ENCODE results near the gene LDLRAD4.
A peak's percentile ranks its signal among the peaks of the same experiment; 100 is the strongest.

LDLRAD4 gene

DNA sequence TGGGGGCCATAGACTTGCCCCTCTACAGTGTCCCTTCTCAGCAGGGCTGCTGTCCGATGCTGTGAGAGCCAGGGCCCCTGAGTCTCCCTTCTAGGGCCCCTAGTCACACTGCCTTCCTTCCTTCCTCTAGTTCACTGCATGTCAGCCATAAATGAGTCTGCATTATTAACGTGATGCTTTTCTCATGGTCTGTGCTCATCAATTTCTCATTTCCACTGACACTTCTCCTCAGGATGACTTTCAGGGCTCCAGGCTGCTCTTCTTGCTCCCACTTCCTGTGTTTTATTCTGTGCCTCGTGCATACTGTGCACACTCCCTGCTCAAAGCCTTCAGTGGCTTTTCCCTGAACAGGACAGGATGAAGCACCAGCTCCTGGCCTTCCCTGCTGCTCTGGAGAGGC lies 361.3 kb downstream of the LDLRAD4 start:
- H3K9me3 Mint-ChIP-seq, result no peaks in the 10 kb centered on the region
- no peak overlapping the region for H3K4me3 Mint-ChIP-seq
- DNase-seq, result no peak
- H3K4me1 Mint-ChIP-seq, result peaks cover 68% of the 10 kb centered on the region
- no peaks in the 10 kb centered on the region for H3K27me3 Mint-ChIP-seq
- CTCF ChIA-PET, result no interaction called here
- peaks cover 21% of the 10 kb centered on the region for H3K36me3 Mint-ChIP-seq
- peak overlapping the region; percentile 78 for H3K27ac Mint-ChIP-seq

DNA sequence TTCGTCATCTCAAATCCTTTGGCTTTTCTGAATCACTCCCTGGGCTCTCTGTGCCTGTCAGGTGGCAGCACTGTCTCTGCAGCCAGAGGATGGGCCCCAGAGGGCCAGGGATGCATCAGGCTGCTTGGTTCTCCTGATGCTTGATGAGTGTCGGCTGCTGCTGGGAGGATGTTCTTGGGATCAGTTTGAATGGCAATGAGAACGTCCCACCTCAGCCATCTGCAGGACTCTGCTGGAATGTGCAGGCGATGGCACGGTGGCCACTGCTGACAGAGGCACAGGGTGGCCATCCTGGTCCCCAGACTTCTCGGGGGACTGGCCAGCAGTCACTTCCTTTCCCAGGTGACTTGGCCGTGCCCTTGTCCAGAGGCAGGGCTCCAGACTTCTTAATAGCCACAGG lies 361.8 kb downstream of the LDLRAD4 start:
- no peaks in the 10 kb centered on the region for H3K27me3 Mint-ChIP-seq
- peaks cover 23% of the 10 kb centered on the region for H3K36me3 Mint-ChIP-seq
- H3K4me3 Mint-ChIP-seq, result no peak overlapping the region
- CTCF ChIA-PET, result interaction anchor here (1.0 to 2.8 kb wide), 3 partner anchors 21 to 49 kb away, joined by 3 to 9 read pairs (median 4); no protein-coding TSS in a partner anchor
- peaks cover 68% of the 10 kb centered on the region for H3K4me1 Mint-ChIP-seq
- no peaks in the 10 kb centered on the region for H3K9me3 Mint-ChIP-seq
- H3K27ac Mint-ChIP-seq, result peak overlapping the region; percentile 43
- DNase-seq, result no peak

DNA sequence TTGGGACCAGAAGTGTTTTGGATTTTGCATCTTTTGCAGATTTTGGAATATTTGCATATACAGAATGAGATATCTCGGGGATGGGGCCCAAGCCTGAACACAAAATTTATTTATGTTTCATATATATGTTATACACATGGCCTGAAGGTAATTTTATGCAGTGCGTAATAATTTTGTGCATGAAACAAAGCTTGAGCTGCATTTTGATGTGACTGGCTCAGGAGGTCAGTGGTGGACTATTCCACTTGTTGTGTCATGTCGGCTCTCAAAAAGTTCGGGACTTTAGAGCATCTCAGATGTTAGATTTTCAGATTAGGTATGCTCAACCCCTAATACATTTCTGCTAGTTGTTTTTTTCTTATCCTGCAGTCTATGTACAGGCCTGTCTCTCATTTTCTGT lies 362.4 kb downstream of the LDLRAD4 start:
- DNase-seq, result no peak
- Mint-ChIP-seq H3K4me3 (no peak overlapping the region), H3K4me1 (peaks cover 68% of the 10 kb centered on the region), H3K27ac (no peak overlapping the region), H3K9me3 (no peaks in the 10 kb centered on the region), H3K27me3 (no peaks in the 10 kb centered on the region), H3K36me3 (peaks cover 18% of the 10 kb centered on the region)
- CTCF ChIA-PET, result interaction anchor here (1.0 to 2.8 kb wide), 3 partner anchors 21 to 49 kb away, joined by 3 to 9 read pairs (median 4); no protein-coding TSS in a partner anchor

DNA sequence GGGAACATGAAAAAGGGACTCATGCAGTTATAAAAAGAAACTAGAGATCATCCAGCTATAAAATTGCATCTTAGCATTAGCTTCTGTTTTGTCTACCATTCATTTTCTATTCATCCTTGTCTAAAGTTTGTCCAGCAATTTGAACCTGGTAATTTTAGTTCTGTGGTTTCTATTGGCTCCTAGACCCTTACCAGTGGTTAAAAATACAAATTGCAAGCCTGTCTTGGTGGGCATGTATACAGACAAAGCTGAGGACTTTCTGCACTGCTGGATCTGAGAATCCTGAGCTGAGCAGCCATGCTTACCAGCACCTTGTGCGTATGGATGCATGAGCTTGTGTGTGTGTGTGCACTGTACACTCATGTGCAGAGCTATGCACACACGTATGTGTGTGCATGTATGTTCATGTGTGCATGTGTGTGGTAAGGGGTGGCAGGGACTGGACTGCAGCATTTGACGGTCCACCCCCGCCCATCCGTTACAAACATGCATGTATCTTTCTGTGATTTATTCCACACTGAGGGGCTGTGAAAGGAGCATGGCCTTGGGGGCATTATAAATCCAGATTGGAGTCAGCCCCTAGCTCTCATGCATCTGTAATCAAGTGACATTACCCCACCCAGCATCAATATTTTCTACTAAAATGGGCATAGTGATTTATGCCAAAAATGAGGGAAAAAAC lies 363.1 kb downstream of the LDLRAD4 start:
- CTCF ChIA-PET, result interaction anchor here (1.0 to 2.8 kb wide), 3 partner anchors 22 to 48 kb away, joined by 3 to 9 read pairs (median 4); no protein-coding TSS in a partner anchor
- H3K27me3 Mint-ChIP-seq, result no peaks in the 10 kb centered on the region
- H3K4me1 Mint-ChIP-seq, result peaks cover 68% of the 10 kb centered on the region
- DNase-seq, result no peak
- H3K4me3 Mint-ChIP-seq, result no peak overlapping the region
- H3K36me3 Mint-ChIP-seq, result peaks cover 17% of the 10 kb centered on the region
- no peak overlapping the region for H3K27ac Mint-ChIP-seq
- no peaks in the 10 kb centered on the region for H3K9me3 Mint-ChIP-seq

DNA sequence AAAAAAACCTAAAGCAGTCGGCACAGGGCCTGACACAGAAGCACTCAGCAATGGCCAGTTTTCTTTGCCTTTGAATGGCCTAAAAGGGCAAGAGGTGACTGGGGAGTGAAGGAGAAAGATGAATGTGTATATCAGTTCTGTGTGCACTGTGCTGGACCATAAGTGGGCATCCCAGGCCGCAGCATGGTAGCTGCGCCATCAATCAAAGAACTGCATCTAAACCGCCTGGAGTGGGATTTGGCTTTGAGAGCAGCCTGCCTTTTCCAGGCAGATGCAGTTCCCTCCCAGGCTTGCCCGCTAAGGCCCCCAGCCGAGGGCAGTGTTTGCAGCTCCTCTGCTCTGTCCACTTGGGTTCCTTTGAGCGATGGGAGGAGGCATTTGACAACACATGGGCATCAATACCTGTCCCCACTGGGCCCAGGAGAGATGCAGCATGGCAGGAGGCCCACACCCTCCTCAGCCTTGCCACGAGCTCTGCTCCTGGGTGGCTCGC lies 363.7 kb downstream of the LDLRAD4 start:
- CTCF ChIA-PET, result interaction anchor here (2.8 kb wide), 1 partner anchor 47 kb away, joined by 9 read pairs; no protein-coding TSS in a partner anchor
- Mint-ChIP-seq H3K4me3 (no peak overlapping the region), H3K27ac (no peak overlapping the region), H3K27me3 (no peaks in the 10 kb centered on the region), H3K36me3 (peaks cover 18% of the 10 kb centered on the region), H3K4me1 (peaks cover 68% of the 10 kb centered on the region), H3K9me3 (no peaks in the 10 kb centered on the region)
- no peak for DNase-seq

DNA sequence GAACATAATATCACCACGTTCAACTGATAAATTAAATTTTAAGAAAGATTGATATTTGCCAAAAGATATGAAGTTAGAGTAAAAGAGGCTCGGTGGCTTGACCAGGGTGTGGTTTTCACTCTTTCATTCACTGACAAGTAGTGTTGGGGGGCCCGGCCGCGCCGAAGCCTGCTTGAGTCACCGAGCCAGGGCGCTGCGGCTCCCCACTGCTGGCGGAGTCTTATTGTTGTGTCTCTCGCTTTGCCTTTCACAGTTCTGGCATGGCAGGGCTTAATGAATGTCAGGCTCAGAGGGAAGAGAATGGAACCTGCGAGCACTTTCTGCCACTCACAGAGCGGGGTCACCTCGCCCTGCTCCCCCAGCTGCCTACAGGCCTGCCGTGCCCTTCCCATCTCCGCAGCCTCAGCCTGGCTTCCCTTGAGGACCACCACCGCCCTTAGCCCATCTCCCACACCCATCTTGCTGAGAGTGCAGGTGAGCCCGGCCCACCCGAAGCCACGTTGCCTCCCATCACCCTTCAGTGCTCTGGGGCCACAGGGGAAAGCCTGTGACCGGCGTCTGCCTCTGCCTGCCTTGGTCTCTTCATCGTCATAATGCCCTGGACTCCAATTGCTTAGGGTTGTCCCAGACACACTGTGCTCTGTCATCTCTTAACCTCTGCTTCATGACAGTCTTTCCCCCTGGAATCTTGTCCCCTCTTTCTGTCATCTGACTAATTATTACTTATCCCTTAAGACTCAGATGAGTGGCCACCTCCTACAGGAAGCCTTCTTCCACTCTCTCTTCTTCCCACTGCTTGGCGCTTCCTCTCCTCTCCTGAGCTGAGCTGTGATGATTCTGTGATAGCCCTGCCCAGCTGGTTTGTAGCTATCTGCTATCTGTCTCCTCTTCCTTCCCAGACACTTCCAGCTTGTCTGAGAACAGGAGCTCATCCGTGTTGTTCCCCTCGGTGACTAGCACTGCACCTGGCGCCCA lies 365.3 kb downstream of the LDLRAD4 start:
- CTCF ChIA-PET, result interaction anchor here (2.1 kb wide), 1 partner anchor 26 kb away, joined by 5 read pairs; no protein-coding TSS in a partner anchor
- H3K36me3 Mint-ChIP-seq, result peaks cover 24% of the 10 kb centered on the region
- DNase-seq, result no peak
- H3K4me3 Mint-ChIP-seq, result no peak overlapping the region
- no peaks in the 10 kb centered on the region for H3K27me3 Mint-ChIP-seq
- H3K9me3 Mint-ChIP-seq, result no peaks in the 10 kb centered on the region
- H3K27ac Mint-ChIP-seq, result no peak overlapping the region
- peaks cover 68% of the 10 kb centered on the region for H3K4me1 Mint-ChIP-seq

DNA sequence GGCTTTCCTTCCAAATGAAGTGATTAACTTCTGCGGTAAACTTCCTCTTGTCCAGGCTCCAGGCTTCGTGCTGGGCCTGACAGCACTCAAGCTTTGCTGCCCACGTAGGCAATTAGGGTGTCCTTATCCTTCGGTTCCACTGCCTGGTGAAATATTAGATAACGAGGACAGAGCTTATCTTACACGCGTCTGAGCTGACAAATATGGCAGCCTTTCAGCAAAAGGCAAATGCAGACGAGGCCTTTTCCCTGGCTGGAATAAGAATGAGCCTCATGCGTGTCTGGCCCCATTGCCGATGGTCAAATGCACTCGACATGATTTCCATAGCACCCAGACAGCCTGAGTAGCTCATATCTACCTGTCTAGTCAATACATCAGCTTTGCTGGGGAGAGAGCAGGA lies 366.3 kb downstream of the LDLRAD4 start:
- no peak overlapping the region for H3K27ac Mint-ChIP-seq

DNA sequence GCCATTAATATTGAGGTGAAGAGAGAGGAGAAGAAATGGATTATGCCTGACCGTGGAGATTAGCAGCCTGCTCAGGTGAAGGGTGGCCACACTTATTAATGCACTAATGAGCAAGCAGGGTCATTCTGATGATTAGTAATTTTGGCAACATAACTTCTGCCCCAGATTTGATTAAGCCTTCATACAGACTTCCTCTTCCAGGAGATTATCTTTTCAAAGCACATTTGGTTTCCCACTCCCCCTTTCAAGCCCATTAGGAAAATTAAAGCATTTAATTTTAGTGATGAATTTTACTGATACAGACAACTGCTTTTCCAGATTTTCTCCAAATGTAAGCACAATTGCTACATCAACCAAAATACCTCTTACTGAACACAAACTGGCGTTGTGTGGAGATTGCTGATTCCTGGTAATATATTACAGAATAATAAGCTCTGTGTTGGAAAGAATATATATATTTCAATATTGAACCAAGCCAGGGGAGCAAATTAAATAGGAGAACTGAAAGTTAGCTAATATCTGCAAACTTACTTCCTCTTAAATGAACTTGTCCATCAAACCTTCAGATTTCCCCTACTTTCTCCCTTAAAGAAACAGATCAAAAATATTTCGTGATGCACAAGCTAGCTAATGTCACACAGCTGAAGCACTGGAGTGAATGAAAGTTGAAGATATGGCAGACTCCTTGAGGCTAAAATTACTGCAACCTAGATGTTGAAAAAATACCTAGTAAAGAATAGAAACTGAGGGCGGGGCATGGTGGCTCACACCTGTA lies 367.0 kb downstream of the LDLRAD4 start:
- Mint-ChIP-seq H3K9me3 (no peaks in the 10 kb centered on the region), H3K27ac (no peak overlapping the region), H3K36me3 (peaks cover 28% of the 10 kb centered on the region), H3K4me3 (no peak overlapping the region), H3K27me3 (no peaks in the 10 kb centered on the region), H3K4me1 (peaks cover 65% of the 10 kb centered on the region)
- no peak for DNase-seq
- CTCF ChIA-PET, result interaction anchor here (1.4 to 2.1 kb wide), 2 partner anchors 28 to 369 kb away, joined by 4 to 5 read pairs; no protein-coding TSS in a partner anchor

More for the DNA sequence above, 366.3 kb downstream of the LDLRAD4 start:
- no peak overlapping the region for H3K4me3 Mint-ChIP-seq
- H3K9me3 Mint-ChIP-seq, result no peaks in the 10 kb centered on the region
- no peaks in the 10 kb centered on the region for H3K27me3 Mint-ChIP-seq
- no peak for DNase-seq
- peaks cover 28% of the 10 kb centered on the region for H3K36me3 Mint-ChIP-seq
- peaks cover 66% of the 10 kb centered on the region for H3K4me1 Mint-ChIP-seq
- CTCF ChIA-PET, result interaction anchor here (1.4 to 2.1 kb wide), 2 partner anchors 27 to 369 kb away, joined by 4 to 5 read pairs; no protein-coding TSS in a partner anchor

DNA sequence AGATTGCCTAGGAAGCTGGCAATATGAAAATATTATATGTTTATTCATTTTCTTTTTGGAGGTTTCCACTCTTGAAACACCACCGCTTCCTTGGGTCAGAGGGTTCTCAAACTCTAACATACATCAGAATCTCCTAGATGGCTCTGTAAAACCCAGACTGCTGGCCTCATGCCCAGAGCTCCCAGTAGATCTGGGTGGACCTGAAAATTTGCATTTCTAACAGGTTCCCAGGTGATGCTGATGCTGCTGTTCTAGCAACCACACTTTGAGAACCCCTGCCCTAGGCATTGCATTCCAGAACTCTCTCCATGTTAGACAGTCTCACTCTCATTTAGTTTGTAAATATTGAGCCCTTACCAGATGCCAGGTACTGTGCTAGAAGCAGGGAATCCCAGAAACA lies 368.4 kb downstream of the LDLRAD4 start:
- peaks cover 65% of the 10 kb centered on the region for H3K4me1 Mint-ChIP-seq
- H3K27me3 Mint-ChIP-seq, result no peaks in the 10 kb centered on the region
- DNase-seq, result no peak
- H3K27ac Mint-ChIP-seq, result no peak overlapping the region
- no peak overlapping the region for H3K4me3 Mint-ChIP-seq
- H3K36me3 Mint-ChIP-seq, result peaks cover 30% of the 10 kb centered on the region
- H3K9me3 Mint-ChIP-seq, result no peaks in the 10 kb centered on the region
- CTCF ChIA-PET, result interaction anchor here (1.5 kb wide), 1 partner anchor 43 kb away, joined by 3 read pairs; no protein-coding TSS in a partner anchor

DNA sequence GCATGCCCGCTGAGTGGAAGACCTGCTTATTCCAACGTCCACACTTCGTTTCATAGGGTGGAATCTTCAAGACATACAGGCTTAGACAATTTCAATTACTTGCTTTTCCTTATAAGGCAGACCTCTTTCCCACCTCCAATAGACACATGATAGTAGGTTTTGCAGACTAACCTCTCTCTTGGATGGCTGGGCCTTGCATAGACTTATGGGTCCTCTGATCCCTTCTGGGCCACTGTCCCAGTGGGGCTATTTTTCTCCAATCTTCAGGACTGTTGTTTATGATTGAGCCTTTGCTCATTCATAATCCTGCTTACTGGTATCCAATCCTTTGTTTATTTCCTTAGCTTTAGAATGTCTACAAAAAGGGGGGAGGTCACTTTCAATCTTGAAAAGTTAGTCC lies 368.9 kb downstream of the LDLRAD4 start:
- Mint-ChIP-seq H3K36me3 (peaks cover 30% of the 10 kb centered on the region), H3K27me3 (no peaks in the 10 kb centered on the region)

DNA sequence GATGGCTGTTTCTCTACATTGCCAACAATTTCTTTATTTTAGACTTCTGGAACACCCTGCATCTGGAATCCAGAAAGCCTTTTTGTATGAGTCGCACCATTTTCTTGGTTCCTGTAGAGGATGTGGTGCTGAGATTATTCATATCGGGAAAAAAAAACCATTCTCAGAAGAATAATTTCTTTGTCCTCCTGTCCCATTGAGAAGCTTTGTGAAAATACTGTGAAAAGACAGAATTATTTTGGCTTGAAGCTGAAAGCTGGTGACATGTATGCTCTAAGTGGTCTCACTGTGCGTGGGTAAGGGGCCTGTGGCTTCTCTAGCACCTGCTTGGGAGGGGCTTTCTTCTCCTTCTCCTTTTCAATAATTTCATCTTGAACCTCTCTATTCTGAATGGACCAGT lies 369.4 kb downstream of the LDLRAD4 start:
- Mint-ChIP-seq H3K4me1 (peaks cover 68% of the 10 kb centered on the region), H3K36me3 (peaks cover 30% of the 10 kb centered on the region)

More for the DNA sequence above, 368.9 kb downstream of the LDLRAD4 start:
- CTCF ChIA-PET, result interaction anchor here (1.5 kb wide), 1 partner anchor 42 kb away, joined by 3 read pairs; no protein-coding TSS in a partner anchor
- Mint-ChIP-seq H3K4me1 (peaks cover 68% of the 10 kb centered on the region), H3K4me3 (no peak overlapping the region), H3K9me3 (no peaks in the 10 kb centered on the region), H3K27ac (no peak overlapping the region)
- no peak for DNase-seq

DNA sequence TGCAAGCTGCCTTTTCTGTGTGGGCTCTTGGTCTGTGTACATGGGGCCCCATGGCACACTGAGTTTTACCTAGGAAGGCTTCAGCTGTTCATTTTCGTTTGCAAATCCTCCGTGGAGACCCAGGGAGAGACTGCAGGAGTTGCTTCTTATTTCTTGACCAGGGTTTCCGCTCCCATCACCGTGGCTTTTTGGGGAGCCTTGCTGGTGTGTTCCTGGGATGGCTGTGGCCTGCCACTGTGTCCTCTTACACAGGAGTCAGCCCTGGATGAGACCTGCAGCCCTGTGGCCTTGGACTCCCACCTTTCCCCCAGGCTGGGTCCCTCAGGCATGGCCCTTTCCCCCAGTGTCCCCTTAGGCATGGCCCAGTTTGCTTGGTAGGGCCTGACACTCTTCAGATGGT lies 370.8 kb downstream of the LDLRAD4 start:
- Mint-ChIP-seq H3K36me3 (peaks cover 36% of the 10 kb centered on the region), H3K9me3 (no peaks in the 10 kb centered on the region), H3K4me3 (no peak overlapping the region), H3K27ac (no peak overlapping the region), H3K27me3 (no peaks in the 10 kb centered on the region), H3K4me1 (peaks cover 63% of the 10 kb centered on the region)
- CTCF ChIA-PET, result no interaction called here
- no peak for DNase-seq

More for the DNA sequence above, 369.4 kb downstream of the LDLRAD4 start:
- DNase-seq, result no peak
- H3K9me3 Mint-ChIP-seq, result no peaks in the 10 kb centered on the region
- H3K4me3 Mint-ChIP-seq, result no peak overlapping the region
- peak overlapping the region; percentile 71 for H3K27ac Mint-ChIP-seq
- CTCF ChIA-PET, result interaction anchor here (1.5 kb wide), 1 partner anchor 42 kb away, joined by 3 read pairs; no protein-coding TSS in a partner anchor
- no peaks in the 10 kb centered on the region for H3K27me3 Mint-ChIP-seq

DNA sequence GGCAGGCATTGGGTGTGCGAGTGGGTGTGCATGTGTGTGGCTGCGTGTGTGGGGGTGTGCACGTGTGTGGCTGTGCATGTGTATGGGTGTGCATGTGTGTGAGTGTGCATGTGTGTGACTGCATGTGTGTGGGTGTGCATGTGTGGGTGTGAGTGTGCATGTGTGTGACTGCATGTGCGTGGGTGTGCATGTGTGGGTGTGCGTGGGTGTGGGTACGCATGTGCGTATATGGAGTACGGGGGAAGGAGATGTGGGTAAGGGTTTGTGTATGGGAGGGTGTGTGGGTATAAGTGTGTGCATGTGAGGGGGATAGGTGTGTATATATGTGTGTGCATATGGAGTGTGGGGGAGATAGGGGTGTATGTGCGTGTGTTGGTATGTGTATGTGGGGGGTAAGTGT lies 371.4 kb downstream of the LDLRAD4 start:
- peaks cover 35% of the 10 kb centered on the region for H3K36me3 Mint-ChIP-seq
- H3K9me3 Mint-ChIP-seq, result no peaks in the 10 kb centered on the region
- no peaks in the 10 kb centered on the region for H3K27me3 Mint-ChIP-seq
- H3K4me1 Mint-ChIP-seq, result peaks cover 61% of the 10 kb centered on the region
- no peak for DNase-seq
- CTCF ChIA-PET, result no interaction called here
- H3K27ac Mint-ChIP-seq, result no peak overlapping the region
- no peak overlapping the region for H3K4me3 Mint-ChIP-seq

Data from activated naive CD4-positive, alpha-beta T cell treated with anti-CD3 and anti-CD28 coated beads, Interleukin-2, amount 10 ng/mL, durations not matched to agents 7 days and 5 days (primary cell).